ENCODE data around the gene PWP2.
"Not testable (repeated sequence)": the region's sequence is repeated elsewhere in the genome, so short reads cannot be mapped to it uniquely, and the experiment has no call there.

GRCh38 chr21:44143996-44144395 is 36.8 kb downstream of the PWP2 start:
- TF ChIP-seq, protein P1, sequence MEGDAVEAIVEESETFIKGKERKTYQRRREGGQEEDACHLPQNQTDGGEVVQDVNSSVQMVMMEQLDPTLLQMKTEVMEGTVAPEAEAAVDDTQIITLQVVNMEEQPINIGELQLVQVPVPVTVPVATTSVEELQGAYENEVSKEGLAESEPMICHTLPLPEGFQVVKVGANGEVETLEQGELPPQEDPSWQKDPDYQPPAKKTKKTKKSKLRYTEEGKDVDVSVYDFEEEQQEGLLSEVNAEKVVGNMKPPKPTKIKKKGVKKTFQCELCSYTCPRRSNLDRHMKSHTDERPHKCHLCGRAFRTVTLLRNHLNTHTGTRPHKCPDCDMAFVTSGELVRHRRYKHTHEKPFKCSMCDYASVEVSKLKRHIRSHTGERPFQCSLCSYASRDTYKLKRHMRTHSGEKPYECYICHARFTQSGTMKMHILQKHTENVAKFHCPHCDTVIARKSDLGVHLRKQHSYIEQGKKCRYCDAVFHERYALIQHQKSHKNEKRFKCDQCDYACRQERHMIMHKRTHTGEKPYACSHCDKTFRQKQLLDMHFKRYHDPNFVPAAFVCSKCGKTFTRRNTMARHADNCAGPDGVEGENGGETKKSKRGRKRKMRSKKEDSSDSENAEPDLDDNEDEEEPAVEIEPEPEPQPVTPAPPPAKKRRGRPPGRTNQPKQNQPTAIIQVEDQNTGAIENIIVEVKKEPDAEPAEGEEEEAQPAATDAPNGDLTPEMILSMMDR (IDR thresholded peaks at IDR 0.05): not testable (repeated sequence)
- not testable (repeated sequence) for TF ChIP-seq POLR2A (IDR thresholded peaks at IDR 0.05)

Measured in body of pancreas (tissue), 4 donors.